HG03139 (cell line): ENCODE data around the gene ARHGAP22.

Experiments
- ATAC-seq: cut with Tn5 transposase; IDR thresholded peaks from one replicate; pipeline ENCODE4 v1.9.1; 2021; ENCODE audit not compliant: unreplicated experiment

ARHGAP22 gene

GRCh38 chr10:48554656-48555055 lies 50.2 kb downstream of the ARHGAP22 start:
- ATAC-seq: no peak

- no peak for ATAC-seq
Measured at GRCh38 chr10:48554246-48554645, 50.6 kb downstream of the ARHGAP22 start.

GRCh38 chr10:48552946-48553564 lies 51.8 kb downstream of the ARHGAP22 start:
- no peak for ATAC-seq

- no peak for ATAC-seq
Measured at GRCh38 chr10:48551861-48552591, 52.8 kb downstream of the ARHGAP22 start.

GRCh38 chr10:48550977-48551376 lies 53.9 kb downstream of the ARHGAP22 start:
- ATAC-seq: no peak

GRCh38 chr10:48550071-48550691 lies 54.7 kb downstream of the ARHGAP22 start:
- no peak for ATAC-seq

GRCh38 chr10:48549236-48549635 lies 55.6 kb downstream of the ARHGAP22 start:
- ATAC-seq: no peak

- ATAC-seq: no peak
Measured at GRCh38 chr10:48548531-48549135, 56.2 kb downstream of the ARHGAP22 start.

GRCh38 chr10:48547981-48548380 lies 56.9 kb downstream of the ARHGAP22 start:
- ATAC-seq: no peak

- no peak for ATAC-seq
Measured at GRCh38 chr10:48547061-48547895, 57.6 kb downstream of the ARHGAP22 start.

- ATAC-seq: no peak
Measured at GRCh38 chr10:48545462-48546145, 59.3 kb downstream of the ARHGAP22 start.

GRCh38 chr10:48543182-48543844 lies 61.6 kb downstream of the ARHGAP22 start:
- ATAC-seq: no peak

- no peak for ATAC-seq
Measured at GRCh38 chr10:48542471-48543181, 62.2 kb downstream of the ARHGAP22 start.

GRCh38 chr10:48541144-48541795 lies 63.6 kb downstream of the ARHGAP22 start:
- ATAC-seq: no peak

GRCh38 chr10:48538611-48539010 lies 66.3 kb downstream of the ARHGAP22 start:
- no peak for ATAC-seq

- ATAC-seq: no peak
Measured at GRCh38 chr10:48536916-48537890, 67.7 kb downstream of the ARHGAP22 start.

- ATAC-seq: no peak
Measured at GRCh38 chr10:48536156-48536500, 68.7 kb downstream of the ARHGAP22 start.
